HepG2 (cell line): ENCODE data around the gene PRKAR1B. TPM values are rescaled to one million over a fixed set of nuclear protein-coding genes. Genes with fewer than 3 reads are reported as not detected.

Experiments
- ATF6 ChIP-seq: sonication (generic); formaldehyde crosslinking; conservative IDR thresholded peaks from 2 replicates; pipeline ENCODE4 v1.4.0; 2020; ENCODE audit warnings: missing genetic modification reagents
- BHLHE40 ChIP-seq: IDR thresholded peaks from 2 replicates; pipeline ENCODE4 v1.6.1; 2011; ENCODE audit warnings: low read length, improper control_type of control experiment
- FOXA3 ChIP-seq: IDR thresholded peaks from 2 replicates; pipeline ENCODE4 v1.6.1; 2016; ENCODE audit warnings: missing genetic modification reagents, missing compliant biosample characterization
- FOXC1 ChIP-seq: sonication (generic); formaldehyde crosslinking; IDR thresholded peaks from 2 replicates; pipeline ENCODE4 v1.8.0; 2022; ENCODE audit warnings: mild to moderate bottlenecking, missing genetic modification reagents, borderline replicate concordance
- NFE2L2 ChIP-seq: fragments of 150-350 bp; IDR thresholded peaks from 2 replicates; pipeline ENCODE4 v1.6.1; 2014; ENCODE audit warnings: low read length
- RARA ChIP-seq: IDR thresholded peaks from 2 replicates; pipeline ENCODE4 v1.6.1; 2016; ENCODE audit warnings: missing genetic modification reagents, missing compliant biosample characterization
- RFXAP ChIP-seq: sonication (generic); formaldehyde crosslinking; IDR thresholded peaks from 2 replicates; pipeline ENCODE4 v1.4.0; 2020; ENCODE audit warnings: missing genetic modification reagents, borderline replicate concordance
- SRY ChIP-seq: sonication (generic); formaldehyde crosslinking; IDR thresholded peaks from 2 replicates; pipeline ENCODE4 v1.8.0; 2022; ENCODE audit warnings: mild to moderate bottlenecking, missing genetic modification reagents
- ZBTB25 ChIP-seq: IDR thresholded peaks from 2 replicates; pipeline ENCODE4 v1.6.1; 2018; ENCODE audit warnings: missing genetic modification reagents
- ZBTB37 ChIP-seq: sonication (generic); formaldehyde crosslinking; IDR thresholded peaks from 2 replicates; pipeline ENCODE4 v1.4.0; 2020; ENCODE audit warnings: mild to moderate bottlenecking, missing genetic modification reagents
- ZNF556 ChIP-seq: sonication (generic); formaldehyde crosslinking; IDR thresholded peaks from 2 replicates; pipeline ENCODE4 v1.4.0; 2020; ENCODE audit warnings: mild to moderate bottlenecking, missing genetic modification reagents, borderline replicate concordance
- ZNF614 ChIP-seq: IDR thresholded peaks from 2 replicates; pipeline ENCODE4 v1.6.1; 2018; ENCODE audit warnings: missing biosample characterization, missing genetic modification reagents, inconsistent platforms, borderline replicate concordance
- ZNF670 ChIP-seq: sonication (generic); formaldehyde crosslinking; IDR thresholded peaks from 2 replicates; pipeline ENCODE4 v1.8.0; 2022; ENCODE audit warnings: mild to moderate bottlenecking, missing genetic modification reagents, borderline replicate concordance
- ZNF703 ChIP-seq: sonication (generic); formaldehyde crosslinking; IDR thresholded peaks from 2 replicates; pipeline ENCODE4 v1.5.1; 2020; ENCODE audit warnings: missing genetic modification reagents, mild to moderate bottlenecking, moderate library complexity, borderline replicate concordance
- ZNF878 ChIP-seq: sonication (generic); formaldehyde crosslinking; IDR thresholded peaks from 2 replicates; pipeline ENCODE4 v1.8.1; 2023; ENCODE audit warnings: mild to moderate bottlenecking, missing genetic modification reagents, moderate library complexity
- ZXDC ChIP-seq: sonication (generic); formaldehyde crosslinking; IDR thresholded peaks from 2 replicates; pipeline ENCODE4 v1.5.0; 2020; ENCODE audit warnings: mild to moderate bottlenecking, missing genetic modification reagents
- polyA plus RNA-seq, 8 experiments: library from polyadenylated mRNA; depleted of rRNA in 3 of 8; stranded (reverse) in 7 of 8; unstranded in 1 of 8; fragments of >200 nt; fragmentation: Illumina TruSeq in 4 of 8; extraction: Trizol in 4 of 8; gene quantifications; 2 replicates each; pipeline versions ENCODE4 v1.2.1 to v1.2.3, GENCODE V29; 2011 to 2016; ENCODE audit warnings: low read depth in 4 of 8, missing spikeins in 1 of 8, mixed read lengths in 1 of 8; ENCODE audit not compliant: insufficient read depth in 1 of 8
- total RNA-seq, 5 experiments: library from RNA; depleted of rRNA; stranded (reverse); fragments of >200 nt; fragmentation: Illumina TruSeq; extraction: Trizol; gene quantifications; 2 replicates each; pipeline ENCODE4 v1.2.3, GENCODE V29; 2016; ENCODE audit warnings: low read depth in 1 of 5
- TF ChIP-seq, protein P1 (sequence below): sonication (generic); formaldehyde crosslinking; IDR thresholded peaks from 2 replicates; pipeline ENCODE4 v1.8.1; 2022; ENCODE audit warnings: low read depth, mild to moderate bottlenecking, missing genetic modification reagents
- TF ChIP-seq, protein P2 (sequence below): IDR thresholded peaks from 2 replicates; pipeline ENCODE4 v1.6.1; 2016; ENCODE audit warnings: low read depth

The PRKAR1B gene
- total and polyA plus RNA-seq, 2 of the 13 experiments (the other 11 are each of a cell fraction or from before 2014, with no cell fraction given): 7.9 to 28.2 TPM

DNA sequence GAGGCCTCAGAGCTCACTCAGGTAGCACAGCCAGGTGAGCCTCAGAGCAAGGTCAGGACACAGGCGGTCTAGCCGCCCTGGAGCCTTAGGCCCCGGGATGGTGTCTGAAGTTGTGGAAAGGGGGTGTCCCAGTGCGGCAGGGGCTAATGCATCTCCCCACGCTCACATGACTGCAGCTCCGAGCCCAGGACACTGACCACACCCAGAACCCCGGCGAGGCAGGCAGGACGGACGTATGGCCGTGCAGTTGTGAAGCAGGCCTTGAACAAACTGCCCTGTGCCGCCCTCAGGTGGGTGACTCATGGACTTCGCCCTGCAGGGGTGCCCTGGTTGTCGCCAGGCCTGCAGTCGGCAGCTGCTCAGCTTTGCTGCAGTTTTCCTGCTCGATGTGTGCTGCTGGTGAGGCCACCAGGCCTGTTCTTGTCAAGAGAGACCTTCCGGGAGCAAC is 5.0 kb upstream of the PRKAR1B start (continued):
- TF ChIP-seq, protein P1, sequence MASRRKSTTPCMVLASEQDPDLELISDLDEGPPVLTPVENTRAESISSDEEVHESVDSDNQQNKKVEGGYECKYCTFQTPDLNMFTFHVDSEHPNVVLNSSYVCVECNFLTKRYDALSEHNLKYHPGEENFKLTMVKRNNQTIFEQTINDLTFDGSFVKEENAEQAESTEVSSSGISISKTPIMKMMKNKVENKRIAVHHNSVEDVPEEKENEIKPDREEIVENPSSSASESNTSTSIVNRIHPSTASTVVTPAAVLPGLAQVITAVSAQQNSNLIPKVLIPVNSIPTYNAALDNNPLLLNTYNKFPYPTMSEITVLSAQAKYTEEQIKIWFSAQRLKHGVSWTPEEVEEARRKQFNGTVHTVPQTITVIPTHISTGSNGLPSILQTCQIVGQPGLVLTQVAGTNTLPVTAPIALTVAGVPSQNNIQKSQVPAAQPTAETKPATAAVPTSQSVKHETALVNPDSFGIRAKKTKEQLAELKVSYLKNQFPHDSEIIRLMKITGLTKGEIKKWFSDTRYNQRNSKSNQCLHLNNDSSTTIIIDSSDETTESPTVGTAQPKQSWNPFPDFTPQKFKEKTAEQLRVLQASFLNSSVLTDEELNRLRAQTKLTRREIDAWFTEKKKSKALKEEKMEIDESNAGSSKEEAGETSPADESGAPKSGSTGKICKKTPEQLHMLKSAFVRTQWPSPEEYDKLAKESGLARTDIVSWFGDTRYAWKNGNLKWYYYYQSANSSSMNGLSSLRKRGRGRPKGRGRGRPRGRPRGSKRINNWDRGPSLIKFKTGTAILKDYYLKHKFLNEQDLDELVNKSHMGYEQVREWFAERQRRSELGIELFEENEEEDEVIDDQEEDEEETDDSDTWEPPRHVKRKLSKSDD: peak; percentile 58; the same call in 1 of the 2 replicates
- TF ChIP-seq RFXAP: peak; percentile 38; the same call in 1 of the 2 replicates
- TF ChIP-seq NFE2L2: no peak
- no peak for TF ChIP-seq ZXDC (CRISPR knock-in tag)
- TF ChIP-seq ZBTB25 (CRISPR knock-in tag): 0 out of 2 replicates have a peak, but pooled peaks have one; percentile 33
- no peak for TF ChIP-seq ZNF670 (CRISPR knock-in tag)
- no peak for TF ChIP-seq ZNF703
- no peak for TF ChIP-seq ZNF878 (CRISPR knock-in tag)
- peak; percentile 67; the same call in 1 of the 2 replicates for TF ChIP-seq ZNF614 (CRISPR knock-in tag)
- TF ChIP-seq ZNF556 (CRISPR knock-in tag): peak; percentile 58; the same call in 1 of the 2 replicates
- TF ChIP-seq ZBTB37: no peak
- peak; percentile 56 for TF ChIP-seq RARA
- TF ChIP-seq FOXA3 (CRISPR knock-in tag): peak; percentile 54
- peak; percentile 59; the same call in 1 of the 2 replicates for TF ChIP-seq BHLHE40
- 0 out of 2 replicates have a peak, but pooled peaks have one; percentile 19 for TF ChIP-seq SRY (CRISPR knock-in tag)
- TF ChIP-seq ATF6 (CRISPR knock-in tag): no peak
- peak; percentile 66; the same call in 1 of the 2 replicates for TF ChIP-seq FOXC1 (CRISPR knock-in tag)
- TF ChIP-seq, protein P2, sequence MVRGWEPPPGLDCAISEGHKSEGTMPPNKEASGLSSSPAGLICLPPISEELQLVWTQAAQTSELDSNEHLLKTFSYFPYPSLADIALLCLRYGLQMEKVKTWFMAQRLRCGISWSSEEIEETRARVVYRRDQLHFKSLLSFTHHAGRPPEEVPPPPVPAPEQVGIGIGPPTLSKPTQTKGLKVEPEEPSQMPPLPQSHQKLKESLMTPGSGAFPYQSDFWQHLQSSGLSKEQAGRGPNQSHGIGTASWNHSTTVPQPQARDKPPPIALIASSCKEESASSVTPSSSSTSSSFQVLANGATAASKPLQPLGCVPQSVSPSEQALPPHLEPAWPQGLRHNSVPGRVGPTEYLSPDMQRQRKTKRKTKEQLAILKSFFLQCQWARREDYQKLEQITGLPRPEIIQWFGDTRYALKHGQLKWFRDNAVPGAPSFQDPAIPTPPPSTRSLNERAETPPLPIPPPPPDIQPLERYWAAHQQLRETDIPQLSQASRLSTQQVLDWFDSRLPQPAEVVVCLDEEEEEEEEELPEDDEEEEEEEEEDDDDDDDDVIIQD: peak; percentile 38; the same call in 1 of the 2 replicates
